Keratinocyte (primary cell): ENCODE measurements around the gene NEURL1. TPM values are rescaled to one million over a fixed set of nuclear protein-coding genes. Genes with fewer than 3 reads are reported as not detected.

ENCODE experiments used
- DNase-seq: peaks from one replicate; pipeline ENCODE4 v3.0.0-alpha.2; 2011; ENCODE audit warnings: low read depth, missing footprints, low spot score
- FAIRE-seq: peaks from 2 replicates; lab custom pipeline; 2011; peaks lifted over from hg19 to GRCh38; lab: Jason Lieb, UNC
- H2AFZ ChIP-seq: 2 replicates; pipeline ENCODE4 v1.6.0; 2012; ENCODE audit warnings: low read length, control low read depth, inconsistent platforms; ENCODE audit not compliant: control insufficient read depth
- H3K27ac ChIP-seq: 2 replicates; pipeline ENCODE4 v1.5.1; 2011; ENCODE audit warnings: low read length; ENCODE audit not compliant: control insufficient read depth, insufficient read depth
- H3K27me3 ChIP-seq: 3 replicates; pipeline ENCODE4 v1.6.0; 2011; ENCODE audit warnings: low read length; ENCODE audit not compliant: control insufficient read depth, insufficient read depth; ENCODE audit errors: extremely low read depth
- H3K36me3 ChIP-seq, 2 experiments: 2 replicates in 1 of 2; 3 replicates in 1 of 2; pipeline ENCODE4 v1.5.1; 2011; ENCODE audit warnings: low read length in 2 of 2, mild to moderate bottlenecking in 1 of 2; ENCODE audit not compliant: control insufficient read depth in 2 of 2, insufficient read depth in 2 of 2; ENCODE audit errors: extremely low read depth in 1 of 2
- H3K4me1 ChIP-seq: 3 replicates; pipeline ENCODE4 v1.5.1; 2011; ENCODE audit warnings: low read length; ENCODE audit not compliant: control insufficient read depth, insufficient read depth; ENCODE audit errors: extremely low read depth
- H3K4me2 ChIP-seq: 3 replicates; pipeline ENCODE4 v1.6.0; 2011; ENCODE audit warnings: low read depth, low read length; ENCODE audit not compliant: control insufficient read depth, insufficient read depth; ENCODE audit errors: extremely low read depth
- H3K4me3 ChIP-seq, 3 experiments: fragments of 200-600 bp in 1 of 3; sonication (generic) in 1 of 3; 2 replicates in 2 of 3; 3 replicates in 1 of 3; pipeline ENCODE4 v1.5.1; 2011 to 2016; ENCODE audit warnings: low read length in 3 of 3, mild to moderate bottlenecking in 3 of 3, control low read depth in 2 of 3, inconsistent platforms in 1 of 3, low read depth in 1 of 3, mixed read lengths in 1 of 3, mixed run types in 1 of 3, moderate library complexity in 1 of 3; ENCODE audit not compliant: control insufficient read depth in 2 of 3, insufficient read depth in 2 of 3; ENCODE audit errors: extremely low read depth in 1 of 3
- H3K79me2 ChIP-seq: 2 replicates; pipeline ENCODE4 v1.6.0; 2012; ENCODE audit warnings: low read length; ENCODE audit not compliant: control insufficient read depth, insufficient read depth
- H3K9ac ChIP-seq: 3 replicates; pipeline ENCODE4 v1.6.0; 2011; ENCODE audit warnings: low read length; ENCODE audit not compliant: control insufficient read depth, insufficient read depth; ENCODE audit errors: extremely low read depth
- H3K9me1 ChIP-seq: 3 replicates; pipeline ENCODE4 v1.6.0; 2011; ENCODE audit warnings: low read length; ENCODE audit not compliant: control insufficient read depth, insufficient read depth; ENCODE audit errors: extremely low read depth
- H3K9me3 ChIP-seq: 2 replicates; pipeline ENCODE4 v1.5.1; 2012; ENCODE audit warnings: low read depth, low read length; ENCODE audit not compliant: control insufficient read depth
- H4K20me1 ChIP-seq: 3 replicates; pipeline ENCODE4 v1.6.0; 2011; ENCODE audit warnings: low read length; ENCODE audit not compliant: control insufficient read depth, insufficient read depth; ENCODE audit errors: extremely low read depth
- EZH2 ChIP-seq: IDR thresholded peaks from one replicate; pipeline ENCODE4 v1.6.1; 2012; ENCODE audit warnings: inconsistent platforms, mild to moderate bottlenecking, low read length, moderate library complexity
- dilution Hi-C: fragments of 300-500 bp; cut with MboI; formaldehyde crosslinking; loops from one replicate; pipeline ENCODE4 v1.7.0; 2020; ENCODE audit warnings: low sequenced_read_pairs; ENCODE audit not compliant: extremely low pct_ligation_motif_present
- polyA plus RNA-seq, 5 experiments: library from polyadenylated mRNA; depleted of rRNA in 3 of 5; stranded (reverse) in 3 of 5; stranded (forward) in 1 of 5; unstranded in 1 of 5; fragments of >200 nt; gene quantifications; 1 replicate in 1 of 5; 2 replicates in 3 of 5; 3 replicates in 1 of 5; pipeline versions ENCODE4 v1.2.1 to v1.2.3, GENCODE V29; 2011 to 2012; ENCODE audit warnings: missing spikeins in 2 of 5, low read depth in 1 of 5, low replicate concordance in 1 of 5
- TF ChIP-seq, protein P1 (sequence below), 3 experiments: IDR thresholded peaks in 1 of 3; conservative IDR thresholded peaks in 1 of 3; optimal IDR thresholded peaks in 1 of 3; 2 replicates in 2 of 3; 3 replicates in 1 of 3; pipeline versions ENCODE3 to v1.5.1; 2011; ENCODE audit warnings: low read length in 3 of 3, mild to moderate bottlenecking in 3 of 3, moderate library complexity in 2 of 3, control low read depth in 1 of 3, inconsistent platforms in 1 of 3; ENCODE audit not compliant: insufficient read depth in 2 of 3; ENCODE audit errors: extremely low read depth in 1 of 3

NEURL1 gene
- polyA plus RNA-seq, 1 donor (not counting 4 experiments of a cell fraction or from before 2014, with no cell fraction given): 0.03 TPM

GRCh38 chr10:103609231-103610082, 116.0 kb downstream of the NEURL1 start:
- H3K4me2 ChIP-seq: no peak overlapping the region
- dilution Hi-C loops: no loop called here
- peaks cover 6% of the 10 kb centered on the region for H4K20me1 ChIP-seq
- DNase-seq: no peak
- no peaks in the 10 kb centered on the region for H3K9me3 ChIP-seq
- H3K4me3 ChIP-seq: no peak overlapping the region
- no peak for FAIRE-seq
- TF ChIP-seq EZH2: no peak
- TF ChIP-seq, protein P1, sequence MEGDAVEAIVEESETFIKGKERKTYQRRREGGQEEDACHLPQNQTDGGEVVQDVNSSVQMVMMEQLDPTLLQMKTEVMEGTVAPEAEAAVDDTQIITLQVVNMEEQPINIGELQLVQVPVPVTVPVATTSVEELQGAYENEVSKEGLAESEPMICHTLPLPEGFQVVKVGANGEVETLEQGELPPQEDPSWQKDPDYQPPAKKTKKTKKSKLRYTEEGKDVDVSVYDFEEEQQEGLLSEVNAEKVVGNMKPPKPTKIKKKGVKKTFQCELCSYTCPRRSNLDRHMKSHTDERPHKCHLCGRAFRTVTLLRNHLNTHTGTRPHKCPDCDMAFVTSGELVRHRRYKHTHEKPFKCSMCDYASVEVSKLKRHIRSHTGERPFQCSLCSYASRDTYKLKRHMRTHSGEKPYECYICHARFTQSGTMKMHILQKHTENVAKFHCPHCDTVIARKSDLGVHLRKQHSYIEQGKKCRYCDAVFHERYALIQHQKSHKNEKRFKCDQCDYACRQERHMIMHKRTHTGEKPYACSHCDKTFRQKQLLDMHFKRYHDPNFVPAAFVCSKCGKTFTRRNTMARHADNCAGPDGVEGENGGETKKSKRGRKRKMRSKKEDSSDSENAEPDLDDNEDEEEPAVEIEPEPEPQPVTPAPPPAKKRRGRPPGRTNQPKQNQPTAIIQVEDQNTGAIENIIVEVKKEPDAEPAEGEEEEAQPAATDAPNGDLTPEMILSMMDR (optimal IDR thresholded peaks at IDR 0.05 in 1 of 3, IDR thresholded peaks at IDR 0.05 in 1 of 3, conservative IDR thresholded peaks at IDR 0.05 in 1 of 3; ENCODE audit: extremely low read depth in 1 of 3, insufficient read depth in 2 of 3, low read length in 3 of 3): no peak
- H3K4me1 ChIP-seq: no peaks in the 10 kb centered on the region
- no peaks in the 10 kb centered on the region for H3K9me1 ChIP-seq
- no peak overlapping the region for H3K9ac ChIP-seq
- H3K79me2 ChIP-seq: no peaks in the 10 kb centered on the region
- H2AFZ ChIP-seq: no peak overlapping the region
- H3K36me3 ChIP-seq: peaks cover 65 to 66% of the 10 kb centered on the region in 2 experiments
- H3K27ac ChIP-seq: no peak overlapping the region
- no peaks in the 10 kb centered on the region for H3K27me3 ChIP-seq

DNA sequence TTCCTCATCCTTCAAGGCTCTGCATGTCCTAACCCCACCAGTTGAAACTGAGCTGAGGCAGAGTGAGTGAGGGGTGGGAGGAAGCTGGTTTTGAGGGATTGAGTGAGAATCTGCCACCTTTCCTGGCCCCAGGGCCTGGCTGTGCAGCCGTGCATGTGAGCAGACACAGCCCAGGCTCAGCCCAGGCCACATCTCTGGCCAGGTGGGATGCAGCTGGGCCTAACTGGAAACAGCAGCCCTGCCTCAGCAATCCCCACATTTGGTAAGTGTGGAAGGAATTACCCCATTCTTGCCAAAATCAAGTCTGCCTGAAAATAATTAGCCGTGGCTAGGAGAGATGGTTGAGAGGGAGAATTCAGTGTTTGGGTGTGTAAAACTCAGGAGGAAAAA, 116.6 kb downstream of the NEURL1 start:
- no peak overlapping the region for H3K9ac ChIP-seq
- dilution Hi-C loops: no loop called here
- H3K9me3 ChIP-seq: no peaks in the 10 kb centered on the region
- H3K27ac ChIP-seq: no peak overlapping the region
- no peak overlapping the region for H2AFZ ChIP-seq
- H3K9me1 ChIP-seq: no peaks in the 10 kb centered on the region
- no peak overlapping the region for H3K4me3 ChIP-seq
- no peak overlapping the region for H3K4me2 ChIP-seq
- H4K20me1 ChIP-seq: peaks cover 6% of the 10 kb centered on the region
- no peaks in the 10 kb centered on the region for H3K79me2 ChIP-seq
- no peaks in the 10 kb centered on the region for H3K27me3 ChIP-seq
- DNase-seq (no peak), FAIRE-seq (no peak)
- TF ChIP-seq EZH2: no peak
- H3K4me1 ChIP-seq: no peaks in the 10 kb centered on the region
- peaks cover 60 to 63% of the 10 kb centered on the region in 2 experiments for H3K36me3 ChIP-seq
